ENCODE results near the gene FAM9C.
"Not testable (repeated sequence)": the region's sequence is repeated elsewhere in the genome, so short reads cannot be mapped to it uniquely, and the experiment has no call there.

The FAM9C gene

GRCh38 chrX:13029887-13030771 lies 14.3 kb downstream of the FAM9C start:
- DNase-seq: no peak

- DNase-seq: no peak
Observed at GRCh38 chrX:13029637-13029886, 14.9 kb downstream of the FAM9C start.

DNA sequence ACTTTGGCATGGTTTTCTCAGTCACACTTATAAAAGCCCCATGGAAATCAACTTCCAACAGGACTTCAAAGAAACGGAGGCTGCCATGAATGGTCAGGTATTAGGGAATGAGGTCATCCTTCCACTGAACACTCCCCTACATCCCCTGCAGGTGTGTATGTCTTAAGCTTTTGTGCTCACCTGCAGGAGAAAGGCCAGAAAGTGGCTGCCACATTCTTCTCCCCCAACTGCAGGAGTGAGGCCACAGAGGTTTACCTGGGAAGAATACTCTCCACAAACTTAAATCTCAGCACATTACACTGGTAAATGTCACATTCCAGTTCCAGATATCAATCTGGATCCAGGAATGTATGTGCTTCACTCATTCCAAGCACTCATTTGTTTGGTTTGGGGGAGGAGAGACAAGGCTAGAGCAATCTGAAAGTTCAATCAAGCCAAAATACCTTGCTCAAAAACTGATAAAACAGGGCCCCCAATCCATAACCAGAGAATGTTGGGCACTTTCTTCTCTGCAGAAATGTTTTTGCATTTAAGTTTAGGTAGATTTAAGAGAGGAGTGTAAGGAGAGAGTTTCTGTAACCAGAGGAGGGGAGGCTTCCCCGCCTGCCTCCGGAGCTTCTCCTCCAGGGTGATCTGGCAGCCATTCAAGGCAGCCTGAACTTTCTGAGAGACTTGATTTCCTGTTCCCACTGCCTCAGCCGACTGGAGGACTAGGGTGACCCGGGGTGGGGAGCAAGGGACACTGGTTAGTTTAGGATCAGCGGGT lies 15.4 kb downstream of the FAM9C start:
- DNase-seq: no peak

GRCh38 chrX:13026877-13027652 lies 17.4 kb downstream of the FAM9C start:
- DNase-seq: no peak

- no peak for DNase-seq
Observed at GRCh38 chrX:13024986-13025385, 19.4 kb downstream of the FAM9C start.

DNA sequence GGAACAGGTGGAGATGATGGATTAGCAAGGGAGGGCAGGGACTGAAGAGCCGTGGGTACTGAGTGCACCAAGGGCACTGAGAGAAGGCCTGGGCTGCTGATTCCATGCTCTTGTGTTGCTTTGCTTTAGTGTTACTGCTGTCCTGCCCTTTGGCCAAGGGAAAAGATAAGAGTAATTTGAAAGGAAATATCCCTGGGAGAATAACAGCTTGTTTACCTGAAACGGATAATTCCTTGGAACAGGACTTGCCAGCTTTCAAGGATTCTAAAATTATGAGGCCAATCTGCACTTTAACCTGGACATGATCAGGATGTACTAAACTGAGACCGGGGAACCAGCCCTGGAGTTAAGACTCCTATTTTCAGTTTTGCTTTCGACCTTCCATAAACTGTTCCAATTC lies 20.4 kb downstream of the FAM9C start:
- DNase-seq: no peak

GRCh38 chrX:13023567-13023966 lies 20.9 kb downstream of the FAM9C start:
- no peak for DNase-seq

DNA sequence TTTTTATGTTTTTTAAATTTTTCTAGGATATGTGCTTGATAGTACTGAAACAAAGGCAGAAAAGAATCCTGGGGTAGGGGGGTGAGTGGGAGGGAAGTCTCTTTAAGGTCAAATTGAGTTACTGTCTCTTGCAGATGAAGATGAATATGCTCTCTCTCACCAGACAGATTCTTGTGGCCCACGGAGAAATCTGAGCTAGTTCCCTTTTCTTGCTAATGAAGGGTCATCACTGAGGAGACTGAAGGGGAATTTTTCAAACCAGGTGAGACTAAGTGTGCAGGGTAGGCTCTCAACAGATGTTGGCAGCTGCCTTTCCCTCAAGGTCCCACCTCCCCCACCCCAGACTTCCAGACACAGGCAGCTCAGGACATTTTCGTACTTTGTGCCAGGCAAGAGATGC lies 21.5 kb downstream of the FAM9C start:
- no peak for DNase-seq

GRCh38 chrX:13016731-13017130 lies 27.7 kb downstream of the FAM9C start:
- DNase-seq: not testable (repeated sequence)

DNA sequence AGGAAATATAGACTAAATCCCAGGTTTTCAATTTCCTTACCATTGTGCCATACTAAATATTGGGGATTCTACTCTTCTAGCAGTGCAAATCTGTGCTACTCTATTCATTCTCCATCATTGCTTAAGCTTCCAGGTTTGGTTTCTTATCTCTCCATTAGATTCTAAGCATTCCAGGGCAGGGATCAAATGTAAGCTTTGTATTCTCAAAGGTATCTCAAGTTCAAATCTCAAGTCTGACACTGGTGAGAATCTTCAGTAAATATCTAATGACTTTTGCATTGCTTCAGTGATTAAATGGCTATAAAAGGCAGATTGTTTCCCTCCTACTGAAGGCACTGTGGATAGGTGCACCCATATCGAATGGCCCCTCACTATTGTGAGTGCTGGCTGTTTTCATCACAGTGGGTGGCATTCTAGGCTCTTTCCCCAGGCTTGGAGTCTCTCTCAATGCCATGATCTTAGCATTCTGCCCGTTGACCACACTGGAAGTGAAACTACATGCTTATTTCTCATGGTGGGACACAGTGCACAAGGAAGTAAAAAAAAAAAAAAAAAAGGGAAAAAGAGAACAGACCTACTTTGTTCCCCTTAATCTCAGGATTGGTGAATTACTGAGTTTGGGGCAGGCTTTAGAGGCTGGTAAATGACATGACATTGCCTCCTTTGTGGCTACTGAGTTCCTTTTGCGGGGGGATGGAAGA lies 28.7 kb downstream of the FAM9C start:
- DNase-seq: no peak

DNA sequence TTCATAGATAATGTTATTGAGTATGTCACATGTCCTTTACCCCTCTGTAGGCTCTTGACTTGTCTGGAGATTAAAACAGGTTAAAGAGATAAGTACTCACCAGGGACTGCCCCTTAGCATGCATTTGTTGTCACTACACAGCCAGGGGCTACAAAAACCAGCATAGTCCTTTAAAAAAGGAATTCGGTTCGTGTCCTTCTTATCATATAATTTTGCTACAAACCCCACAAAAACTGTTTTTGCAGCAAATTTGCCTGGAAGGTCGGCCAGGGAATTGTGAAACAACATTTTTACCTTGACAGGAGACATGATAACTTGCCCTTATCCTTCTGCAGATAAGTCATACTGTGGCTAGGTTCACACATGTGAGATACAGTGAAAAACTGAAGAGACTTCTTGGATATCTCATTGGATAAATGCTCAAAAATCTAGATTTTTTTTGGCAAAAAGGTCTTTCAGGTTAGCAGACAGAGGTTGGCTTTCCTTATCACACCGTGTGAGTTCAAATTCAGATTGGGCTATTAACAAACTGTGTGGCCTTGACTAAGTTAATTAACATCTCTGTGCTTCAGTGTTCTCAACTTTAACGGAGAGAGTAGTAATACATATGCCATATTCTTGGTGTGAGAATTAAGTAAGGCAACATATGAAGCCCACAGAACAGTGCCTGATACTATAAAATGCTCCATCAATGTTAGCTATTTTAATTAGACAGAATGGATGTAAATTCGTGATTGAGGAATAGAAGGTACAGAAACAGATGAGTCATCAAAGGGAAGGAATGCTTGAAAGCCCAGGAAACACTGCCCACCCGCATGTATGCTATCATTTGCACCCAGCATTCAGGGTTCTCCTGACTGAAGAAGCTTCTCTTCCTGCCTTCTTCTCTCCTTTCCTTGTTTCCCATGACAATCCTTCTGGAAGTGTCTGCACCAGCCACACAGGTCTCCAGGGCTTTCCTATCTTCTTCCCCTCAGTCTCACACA lies 30.0 kb downstream of the FAM9C start:
- DNase-seq: no peak

GRCh38 chrX:13013363-13014110 lies 30.9 kb downstream of the FAM9C start:
- no peak for DNase-seq

- no peak for DNase-seq
Observed at GRCh38 chrX:13010546-13010945, 33.9 kb downstream of the FAM9C start.

- no peak for DNase-seq
Observed at GRCh38 chrX:13009844-13010243, 34.6 kb downstream of the FAM9C start.

- DNase-seq: no peak
Observed at GRCh38 chrX:13009273-13009672, 35.1 kb downstream of the FAM9C start.

GRCh38 chrX:13008851-13009250 lies 35.6 kb downstream of the FAM9C start:
- no peak for DNase-seq

DNA sequence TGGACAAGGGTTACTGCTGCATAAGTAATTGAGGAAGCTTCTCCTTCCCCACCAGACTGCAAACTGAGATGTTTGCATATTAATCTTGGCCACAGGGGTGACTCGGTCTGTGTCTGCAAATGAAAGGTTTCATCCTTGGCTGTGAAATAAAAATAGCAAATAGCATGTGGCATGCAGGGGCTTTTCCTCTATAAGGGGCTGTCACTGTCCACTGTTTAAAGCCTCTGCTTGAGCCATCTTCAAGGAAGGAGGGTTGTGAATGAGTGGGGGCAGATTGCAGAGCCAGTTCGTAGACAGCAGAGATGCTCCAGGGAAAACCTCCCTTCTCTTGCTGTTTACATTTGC lies 36.3 kb downstream of the FAM9C start:
- no peak for DNase-seq

GRCh38 chrX:13007519-13008188 lies 36.8 kb downstream of the FAM9C start:
- DNase-seq: no peak

DNA sequence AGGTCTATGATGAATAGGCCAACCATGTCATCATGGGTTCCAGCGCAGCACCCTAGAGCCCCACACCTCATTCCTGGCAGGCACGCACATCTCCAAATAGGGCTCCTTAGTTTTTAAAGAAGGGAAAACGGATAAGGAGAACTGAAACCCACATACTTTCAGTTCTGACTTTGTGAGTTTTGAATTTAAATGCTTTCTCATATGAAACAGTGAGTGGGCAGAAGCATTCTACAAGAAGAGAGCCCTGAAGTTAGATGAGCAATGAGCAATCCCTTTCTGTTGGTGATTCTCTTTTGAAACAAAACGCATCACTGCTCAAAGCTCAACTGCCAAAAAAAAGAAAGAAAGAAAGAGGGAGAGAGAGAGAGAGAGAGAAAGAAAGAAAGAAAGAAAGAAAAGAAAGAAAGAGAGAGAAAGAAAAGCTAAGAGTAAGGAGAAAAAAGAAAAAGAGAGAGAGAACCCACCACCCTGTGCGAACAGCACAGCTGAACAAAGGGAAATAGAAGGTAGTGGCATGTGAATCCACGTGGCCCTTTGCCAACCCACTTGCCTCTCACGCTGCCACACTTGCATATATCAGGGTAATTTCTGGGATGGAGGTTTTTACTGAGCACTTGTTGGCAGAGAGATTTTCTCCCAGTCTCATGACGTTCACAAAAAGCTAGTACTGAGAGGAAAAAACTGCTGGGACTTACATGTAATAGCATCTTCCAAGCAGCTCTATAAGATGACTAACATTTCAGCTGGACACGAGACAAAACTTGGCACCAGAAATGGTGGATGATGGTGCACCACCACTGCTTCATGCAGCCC lies 38.6 kb downstream of the FAM9C start:
- DNase-seq: no peak
